ENCODE measurements around the gene IRF9.

Gene IRF9

GRCh38 chr14:24192933-24193332 lies 31.9 kb downstream of the IRF9 start:
- H3K9ac ChIP-seq (ENCODE audit: insufficient read length, low read depth): no peak overlapping the region
- no peak for DNase-seq (ENCODE audit: low read depth, low spot score)
- no peaks in the 10 kb centered on the region for H3K9me3 ChIP-seq (ENCODE audit: insufficient read depth, low read length)
- TF ChIP-seq ZNF274 (IDR thresholded peaks at IDR 0.05; ENCODE audit: low read depth, low read length): no peak
- no peak for TF ChIP-seq YY1 (IDR thresholded peaks at IDR 0.05; ENCODE audit: insufficient read depth, insufficient read length)
- TF ChIP-seq SUZ12 (IDR thresholded peaks at IDR 0.05; ENCODE audit: extremely low read depth, insufficient read depth, insufficient read length): no peak
- H3K27me3 ChIP-seq (ENCODE audit: insufficient read depth, insufficient read length): no peaks in the 10 kb centered on the region
- peaks cover 2% of the 10 kb centered on the region for H3K4me1 ChIP-seq (ENCODE audit: insufficient read depth, insufficient read length)
- no peak overlapping the region for H3K4me3 ChIP-seq (ENCODE audit: insufficient read length, low read depth)
- H3K36me3 ChIP-seq (ENCODE audit: insufficient read depth, insufficient read length, low read length): peaks cover 37% of the 10 kb centered on the region

DNA sequence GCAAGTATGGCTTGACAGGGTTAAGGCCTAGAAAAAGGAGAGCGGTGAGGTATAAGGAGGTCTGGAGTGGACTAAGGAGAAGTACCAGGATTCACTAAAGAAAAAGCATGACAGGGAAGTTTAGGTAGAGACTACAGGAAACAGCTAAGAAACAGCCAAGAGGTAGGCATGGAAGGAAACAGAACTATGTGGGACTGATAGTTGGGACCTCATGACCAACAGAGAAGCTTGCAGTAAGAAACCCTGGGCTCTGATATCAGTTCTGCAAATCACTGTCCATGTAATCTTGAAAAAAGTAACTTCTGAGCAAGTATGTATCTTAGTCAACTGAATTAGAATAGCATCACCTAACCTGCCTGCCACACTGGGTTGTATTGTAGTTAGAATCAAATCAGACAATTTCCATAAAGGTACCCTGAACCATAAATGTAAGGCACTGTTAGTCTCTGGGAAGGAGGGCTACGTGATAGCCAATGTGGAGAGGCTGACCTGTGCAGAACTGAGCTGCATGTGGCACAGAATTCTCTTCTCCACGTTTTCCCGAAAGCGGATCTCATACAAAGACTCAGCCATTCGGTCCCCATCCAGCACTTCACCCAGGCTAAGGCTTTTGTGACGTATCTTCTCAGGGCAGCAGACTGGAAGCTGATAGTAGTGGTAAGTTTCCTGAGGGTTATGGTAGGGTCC lies 33.3 kb downstream of the IRF9 start:
- peak overlapping the region; percentile 75 for H3K9ac ChIP-seq (ENCODE audit: insufficient read length, low read depth)
- H3K9me3 ChIP-seq (ENCODE audit: insufficient read depth, low read length): peaks cover 7% of the 10 kb centered on the region; the same call in 1 of the 2 replicates
- DNase-seq (ENCODE audit: low read depth, low spot score): no peak
- TF ChIP-seq SUZ12 (IDR thresholded peaks at IDR 0.05; ENCODE audit: extremely low read depth, insufficient read depth, insufficient read length) (no peak), YY1 (IDR thresholded peaks at IDR 0.05; ENCODE audit: insufficient read depth, insufficient read length) (no peak), ZNF274 (IDR thresholded peaks at IDR 0.05; ENCODE audit: low read depth, low read length) (no peak)
- H3K27me3 ChIP-seq (ENCODE audit: insufficient read depth, insufficient read length): no peaks in the 10 kb centered on the region
- H3K36me3 ChIP-seq (ENCODE audit: insufficient read depth, insufficient read length, low read length): peaks cover 43% of the 10 kb centered on the region
- H3K4me3 ChIP-seq (ENCODE audit: insufficient read length, low read depth): peak overlapping the region; percentile 72
- H3K4me1 ChIP-seq (ENCODE audit: insufficient read depth, insufficient read length): peaks cover 2% of the 10 kb centered on the region

GRCh38 chr14:24194873-24195185 lies 33.8 kb downstream of the IRF9 start:
- no peaks in the 10 kb centered on the region for H3K4me1 ChIP-seq (ENCODE audit: insufficient read depth, insufficient read length)
- peak overlapping the region; percentile 72 for H3K4me3 ChIP-seq (ENCODE audit: insufficient read length, low read depth)
- peaks cover 41% of the 10 kb centered on the region for H3K36me3 ChIP-seq (ENCODE audit: insufficient read depth, insufficient read length, low read length)
- TF ChIP-seq SUZ12 (IDR thresholded peaks at IDR 0.05; ENCODE audit: extremely low read depth, insufficient read depth, insufficient read length) (no peak), ZNF274 (IDR thresholded peaks at IDR 0.05; ENCODE audit: low read depth, low read length) (no peak), YY1 (IDR thresholded peaks at IDR 0.05; ENCODE audit: insufficient read depth, insufficient read length) (no peak)
- no peak for DNase-seq (ENCODE audit: low read depth, low spot score)
- H3K9ac ChIP-seq (ENCODE audit: insufficient read length, low read depth): peak overlapping the region; percentile 75
- no peaks in the 10 kb centered on the region for H3K27me3 ChIP-seq (ENCODE audit: insufficient read depth, insufficient read length)
- H3K9me3 ChIP-seq (ENCODE audit: insufficient read depth, low read length): peaks cover 8% of the 10 kb centered on the region; the same call in 1 of the 2 replicates

DNA sequence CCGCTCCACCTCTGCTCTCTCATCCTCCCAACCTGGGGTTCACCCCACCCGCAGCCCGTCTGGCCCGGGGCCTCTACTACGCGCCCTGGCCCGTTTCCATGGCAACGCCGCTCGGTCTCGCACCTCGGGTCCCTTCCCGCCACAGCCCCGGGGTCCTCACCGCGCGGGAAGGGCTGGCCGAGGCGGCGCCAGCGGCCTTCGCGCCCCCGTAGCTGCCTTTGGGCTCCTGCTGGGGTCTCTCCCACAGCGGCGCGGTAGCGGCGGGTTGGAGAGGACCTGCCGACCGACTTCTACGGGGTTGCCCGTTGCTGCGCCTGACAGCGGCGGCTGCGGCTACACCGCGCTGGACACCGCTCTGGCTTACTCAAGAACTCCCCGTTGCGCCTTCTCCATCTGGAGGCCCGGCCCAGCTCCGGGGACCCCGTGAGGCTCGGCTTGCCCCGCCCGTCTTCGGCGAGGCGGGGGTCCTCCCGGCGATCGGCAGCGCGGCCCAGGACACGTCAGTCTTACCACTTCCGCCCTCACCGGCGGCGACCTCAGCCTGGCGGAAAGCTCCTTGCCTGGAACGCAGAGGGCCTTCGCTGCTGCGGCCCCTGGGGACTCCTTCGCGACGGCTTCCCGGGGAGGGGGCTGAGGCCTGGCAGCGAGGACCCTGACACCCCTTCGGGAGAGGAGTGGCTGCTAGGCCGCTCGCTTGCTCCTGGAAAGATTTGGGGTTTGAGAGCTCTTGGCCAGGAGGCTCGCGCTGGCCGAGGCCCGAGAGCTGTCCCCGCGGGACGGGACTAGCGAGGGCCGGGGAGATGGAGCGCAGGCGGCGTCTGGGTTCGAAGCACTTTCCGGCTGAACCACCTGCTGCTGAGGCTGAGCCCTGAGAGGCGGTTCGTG lies 34.4 kb downstream of the IRF9 start, which contains the start of gene TM9SF1:
TSS of gene TM9SF1 (minus strand) at position 256 of the 885 bp plus-strand sequence. CDS start 422 bp downstream, outside the sequence.
- Histone ChIP-seq H3K27me3 (ENCODE audit: insufficient read depth, insufficient read length) (no peaks in the 10 kb centered on the region), H3K9me3 (ENCODE audit: insufficient read depth, low read length) (peaks cover 12% of the 10 kb centered on the region; the same call in 1 of the 2 replicates), H3K4me3 (ENCODE audit: insufficient read length, low read depth) (peak within 1 kb of the TSS; percentile 72), H3K4me1 (ENCODE audit: insufficient read depth, insufficient read length) (no peaks in the 10 kb centered on the region), H3K9ac (ENCODE audit: insufficient read length, low read depth) (peak within 1 kb of the TSS; percentile 75), H3K36me3 (ENCODE audit: insufficient read depth, insufficient read length, low read length) (peaks cover 36% of the 10 kb centered on the region)
- TF ChIP-seq SUZ12 (IDR thresholded peaks at IDR 0.05; ENCODE audit: extremely low read depth, insufficient read depth, insufficient read length): no peak
- peak; percentile 69 for DNase-seq (ENCODE audit: low read depth, low spot score)

GRCh38 chr14:24196071-24197055 lies 35.3 kb downstream of the IRF9 start:
- TF ChIP-seq ZNF274 (IDR thresholded peaks at IDR 0.05; ENCODE audit: low read depth, low read length) (no peak), SUZ12 (IDR thresholded peaks at IDR 0.05; ENCODE audit: extremely low read depth, insufficient read depth, insufficient read length) (no peak), YY1 (IDR thresholded peaks at IDR 0.05; ENCODE audit: insufficient read depth, insufficient read length) (no peak)
- Histone ChIP-seq H3K4me1 (ENCODE audit: insufficient read depth, insufficient read length) (no peaks in the 10 kb centered on the region), H3K27me3 (ENCODE audit: insufficient read depth, insufficient read length) (no peaks in the 10 kb centered on the region), H3K9me3 (ENCODE audit: insufficient read depth, low read length) (peaks cover 19% of the 10 kb centered on the region), H3K4me3 (ENCODE audit: insufficient read length, low read depth) (peak overlapping the region; percentile 72), H3K9ac (ENCODE audit: insufficient read length, low read depth) (peak overlapping the region; percentile 75), H3K36me3 (ENCODE audit: insufficient read depth, insufficient read length, low read length) (peaks cover 35% of the 10 kb centered on the region)
- DNase-seq (ENCODE audit: low read depth, low spot score): no peak

DNA sequence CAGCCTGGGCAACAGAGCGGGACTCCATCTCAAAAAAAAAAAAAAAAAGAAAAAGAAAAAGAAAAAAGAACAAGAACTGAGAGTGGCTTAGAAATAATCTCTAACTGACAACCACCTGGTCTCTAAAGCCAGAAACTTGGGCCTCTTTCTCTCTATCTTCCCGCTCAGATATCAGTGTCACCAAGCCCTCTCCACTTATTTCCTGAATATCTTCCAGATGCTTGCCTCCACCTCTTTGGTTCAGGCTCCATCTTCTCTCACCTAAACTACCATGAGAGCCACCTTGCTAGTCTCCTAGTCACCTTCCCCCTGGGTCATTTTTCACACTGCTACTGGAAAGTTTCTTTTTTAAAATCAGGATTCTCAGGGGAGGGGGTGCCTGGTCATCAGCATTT lies 36.0 kb downstream of the IRF9 start:
- Histone ChIP-seq H3K9me3 (ENCODE audit: insufficient read depth, low read length) (peaks cover 24% of the 10 kb centered on the region), H3K9ac (ENCODE audit: insufficient read length, low read depth) (no peak overlapping the region), H3K4me1 (ENCODE audit: insufficient read depth, insufficient read length) (no peaks in the 10 kb centered on the region), H3K27me3 (ENCODE audit: insufficient read depth, insufficient read length) (no peaks in the 10 kb centered on the region), H3K36me3 (ENCODE audit: insufficient read depth, insufficient read length, low read length) (peaks cover 35% of the 10 kb centered on the region), H3K4me3 (ENCODE audit: insufficient read length, low read depth) (no peak overlapping the region)
- TF ChIP-seq ZNF274 (IDR thresholded peaks at IDR 0.05; ENCODE audit: low read depth, low read length) (no peak), YY1 (IDR thresholded peaks at IDR 0.05; ENCODE audit: insufficient read depth, insufficient read length) (no peak), SUZ12 (IDR thresholded peaks at IDR 0.05; ENCODE audit: extremely low read depth, insufficient read depth, insufficient read length) (no peak)
- DNase-seq (ENCODE audit: low read depth, low spot score): no peak
